Measurements from ENCODE around the gene OR4D11.

DNA sequence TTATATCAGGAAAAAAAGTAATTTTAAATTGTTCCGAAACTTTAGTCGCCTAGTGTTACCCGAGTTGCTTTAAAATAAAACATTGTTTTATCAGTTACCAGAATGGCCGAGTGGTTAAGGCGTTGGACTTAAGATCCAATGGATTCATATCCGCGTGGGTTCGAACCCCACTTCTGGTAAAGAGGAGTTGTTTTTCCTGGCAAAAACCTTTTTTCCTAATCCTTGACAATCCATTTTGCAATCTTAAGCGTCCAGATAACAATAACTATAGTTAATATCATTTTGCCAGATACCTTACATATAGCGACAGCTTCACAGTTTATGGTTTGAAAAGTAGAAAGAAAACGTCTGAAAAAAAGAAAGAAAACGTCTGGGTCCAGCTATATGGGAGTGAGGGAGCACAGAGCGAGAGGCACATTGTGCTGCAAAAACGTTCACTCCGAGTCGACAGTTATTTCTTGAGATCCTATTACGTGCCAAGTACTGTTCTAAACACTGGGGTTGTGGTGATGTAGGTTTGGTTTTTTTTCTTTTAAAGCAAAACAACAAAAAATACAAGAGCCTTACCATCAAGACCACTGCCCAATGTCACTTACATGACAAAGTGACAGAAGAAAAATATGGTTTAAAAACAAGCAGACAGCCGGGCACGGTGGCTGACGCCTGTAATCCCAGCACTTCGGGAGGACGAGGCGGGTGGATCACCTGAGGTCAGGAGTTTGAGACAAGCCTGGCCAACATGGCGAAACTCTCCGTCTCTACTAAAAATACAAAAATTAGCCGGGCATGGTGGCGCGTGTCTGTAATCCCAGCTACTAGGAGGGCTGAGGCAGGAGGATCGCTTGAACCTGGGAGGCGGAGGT is 48.5 kb downstream of the OR4D11 start:
- no peak for TF ChIP-seq CTCF (conservative IDR thresholded peaks at IDR 0.05; ENCODE audit: low read length)
- no peak for TF ChIP-seq EZH2phosphoT487 (IDR thresholded peaks at IDR 0.05; ENCODE audit: borderline replicate concordance)
